ENCODE results near the gene ARID1B. TPM values are rescaled to one million over a fixed set of nuclear protein-coding genes. Genes with fewer than 3 reads are reported as not detected.

Gene ARID1B
- total and polyA plus RNA-seq, 8 donors = 67.6 to 102 (median 99.0) TPM

DNA sequence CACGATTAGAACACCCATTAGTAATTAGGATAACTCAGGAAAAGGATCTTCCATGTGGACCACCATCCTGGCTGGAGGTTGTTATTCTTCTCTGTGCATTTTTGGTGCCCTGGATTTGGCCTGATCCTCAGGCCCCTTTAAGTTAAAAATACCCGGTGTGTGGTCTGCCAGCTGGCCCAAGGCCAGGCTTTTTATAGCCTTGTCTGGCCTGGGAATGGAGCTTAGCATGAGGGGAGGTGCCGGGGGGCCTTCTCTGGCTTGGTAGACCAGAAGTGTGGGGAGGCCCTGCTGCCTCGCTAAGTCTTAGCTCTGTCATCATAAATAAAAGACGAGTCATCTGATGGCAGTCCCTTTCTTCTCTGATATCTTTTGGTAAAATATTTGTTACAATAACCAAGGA lies 71.4 kb downstream of the ARID1B start:
- no peaks in the 10 kb centered on the region for H3K27me3 ChIP-seq
- no peak overlapping the region for H3K27ac ChIP-seq
- H3K36me3 ChIP-seq = no peaks in the 10 kb centered on the region
- TF ChIP-seq, protein P1, sequence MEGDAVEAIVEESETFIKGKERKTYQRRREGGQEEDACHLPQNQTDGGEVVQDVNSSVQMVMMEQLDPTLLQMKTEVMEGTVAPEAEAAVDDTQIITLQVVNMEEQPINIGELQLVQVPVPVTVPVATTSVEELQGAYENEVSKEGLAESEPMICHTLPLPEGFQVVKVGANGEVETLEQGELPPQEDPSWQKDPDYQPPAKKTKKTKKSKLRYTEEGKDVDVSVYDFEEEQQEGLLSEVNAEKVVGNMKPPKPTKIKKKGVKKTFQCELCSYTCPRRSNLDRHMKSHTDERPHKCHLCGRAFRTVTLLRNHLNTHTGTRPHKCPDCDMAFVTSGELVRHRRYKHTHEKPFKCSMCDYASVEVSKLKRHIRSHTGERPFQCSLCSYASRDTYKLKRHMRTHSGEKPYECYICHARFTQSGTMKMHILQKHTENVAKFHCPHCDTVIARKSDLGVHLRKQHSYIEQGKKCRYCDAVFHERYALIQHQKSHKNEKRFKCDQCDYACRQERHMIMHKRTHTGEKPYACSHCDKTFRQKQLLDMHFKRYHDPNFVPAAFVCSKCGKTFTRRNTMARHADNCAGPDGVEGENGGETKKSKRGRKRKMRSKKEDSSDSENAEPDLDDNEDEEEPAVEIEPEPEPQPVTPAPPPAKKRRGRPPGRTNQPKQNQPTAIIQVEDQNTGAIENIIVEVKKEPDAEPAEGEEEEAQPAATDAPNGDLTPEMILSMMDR (IDR thresholded peaks at IDR 0.05) = no peak
- intact Hi-C loops (cut with DNase I) = no loop called here
- H3K4me3 ChIP-seq = no peak overlapping the region
- H3K4me1 ChIP-seq = peaks cover 0 to 71% of the 10 kb centered on the region in 2 donors
- DNase-seq (peak in 2 of 4 donors; percentile 78 to 89), ATAC-seq (no peak)
- H3K9me3 ChIP-seq = no peaks in the 10 kb centered on the region

- H3K4me3 ChIP-seq = no peak overlapping the region
- intact Hi-C loops (cut with DNase I) = no loop called here
- no peaks in the 10 kb centered on the region for H3K36me3 ChIP-seq
- DNase-seq (no peak), ATAC-seq (no peak)
- no peak overlapping the region for H3K27ac ChIP-seq
- H3K4me1 ChIP-seq = peaks cover 0 to 60% of the 10 kb centered on the region in 2 donors
- TF ChIP-seq, protein P1 (IDR thresholded peaks at IDR 0.05) = no peak
- no peaks in the 10 kb centered on the region for H3K9me3 ChIP-seq
- no peaks in the 10 kb centered on the region for H3K27me3 ChIP-seq
Observed at GRCh38 chr6:156849806-156850205, 72.6 kb downstream of the ARID1B start.

GRCh38 chr6:156850353-156850752 lies 73.2 kb downstream of the ARID1B start:
- no peak for DNase-seq
- TF ChIP-seq, protein P1 (IDR thresholded peaks at IDR 0.05) = no peak
- Histone ChIP-seq H3K9me3 (no peaks in the 10 kb centered on the region), H3K27ac (no peak overlapping the region), H3K4me3 (no peak overlapping the region), H3K27me3 (no peaks in the 10 kb centered on the region), H3K4me1 (peaks cover 0 to 55% of the 10 kb centered on the region in 2 donors), H3K36me3 (no peaks in the 10 kb centered on the region)
- ATAC-seq = no peak
- intact Hi-C loops (cut with DNase I) = no loop called here

DNA sequence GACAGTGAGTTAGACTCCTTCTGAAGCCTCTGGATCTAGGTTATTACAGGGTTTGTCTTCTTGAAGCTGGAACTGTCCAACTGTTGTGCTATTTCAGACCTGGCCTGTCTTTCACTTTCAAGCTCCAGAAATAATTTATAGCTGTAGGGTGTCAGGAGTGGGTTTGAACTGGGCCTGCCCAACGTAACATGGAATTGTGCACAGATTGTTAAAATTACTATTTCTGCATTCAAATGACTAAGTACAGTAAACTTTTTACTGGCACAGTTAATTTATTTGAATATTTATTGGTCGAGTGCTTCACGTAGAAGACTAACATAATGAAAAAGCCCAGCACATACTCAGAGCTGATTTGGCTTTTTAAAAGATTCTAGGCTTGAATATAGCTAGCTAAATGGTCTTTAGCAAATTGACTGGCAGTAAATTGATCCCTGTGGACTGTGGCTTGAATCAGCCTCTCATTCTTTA lies 74.3 kb downstream of the ARID1B start:
- H3K9me3 ChIP-seq = no peaks in the 10 kb centered on the region
- H3K4me1 ChIP-seq = peaks cover 0 to 44% of the 10 kb centered on the region in 2 donors
- TF ChIP-seq, protein P1 (IDR thresholded peaks at IDR 0.05) = no peak
- ATAC-seq (no peak), DNase-seq (no peak)
- H3K27me3 ChIP-seq = no peaks in the 10 kb centered on the region
- H3K27ac ChIP-seq = no peak overlapping the region
- H3K36me3 ChIP-seq = no peaks in the 10 kb centered on the region
- intact Hi-C loops (cut with DNase I) = no loop called here
- no peak overlapping the region for H3K4me3 ChIP-seq

DNA sequence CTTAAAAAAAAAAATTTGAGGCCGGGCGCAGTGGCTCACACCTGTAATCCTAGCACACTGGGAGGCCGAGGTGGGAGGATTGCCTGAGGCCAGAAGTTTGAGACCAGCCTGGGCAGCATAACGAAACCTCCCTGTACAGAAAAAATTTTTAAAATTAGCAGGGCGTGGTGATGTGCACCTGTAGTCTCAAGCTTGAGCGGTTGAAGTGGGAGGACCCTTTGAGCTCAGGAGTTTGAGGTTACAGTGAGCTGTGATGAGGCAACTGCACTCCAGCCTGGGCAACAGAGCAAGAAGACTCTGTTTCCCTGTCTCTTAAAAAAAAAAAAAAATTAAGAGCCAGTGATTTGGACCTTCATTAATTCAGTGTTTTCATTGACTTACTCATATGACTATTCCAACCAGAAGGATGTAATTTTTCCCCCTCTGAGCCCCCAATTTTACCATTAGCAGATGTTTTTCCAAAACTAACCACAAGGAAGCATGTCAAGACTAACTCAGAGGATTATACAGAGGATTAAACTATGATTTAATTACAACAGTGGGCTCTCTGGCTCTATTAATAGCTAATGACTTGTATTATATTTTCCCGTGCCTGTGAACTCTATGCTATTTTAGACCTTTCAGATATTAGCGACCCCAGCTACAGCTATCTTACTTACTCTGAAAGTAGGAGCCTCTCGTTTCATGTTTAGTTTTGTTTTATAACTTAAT lies 75.1 kb downstream of the ARID1B start:
- H3K4me1 ChIP-seq = peaks cover 0 to 41% of the 10 kb centered on the region in 2 donors
- intact Hi-C loops (cut with DNase I) = no loop called here

More for the DNA sequence above, 75.1 kb downstream of the ARID1B start:
- no peaks in the 10 kb centered on the region for H3K27me3 ChIP-seq
- TF ChIP-seq, protein P1 (IDR thresholded peaks at IDR 0.05) = no peak
- H3K36me3 ChIP-seq = no peaks in the 10 kb centered on the region
- no peak overlapping the region for H3K4me3 ChIP-seq
- H3K9me3 ChIP-seq = no peaks in the 10 kb centered on the region
- ATAC-seq = no peak
- no peak for DNase-seq
- H3K27ac ChIP-seq = no peak overlapping the region
